22Rv1 (cell line): ENCODE data around the gene PRR19.

ENCODE experiments used
- ZFX ChIP-seq: fragments of 450-650 bp; IDR thresholded peaks from 2 replicates; pipeline ENCODE4 v1.6.1; 2017; ENCODE audit warnings: antibody characterized with exemption, borderline replicate concordance
- TF ChIP-seq, protein P1 (sequence below): fragments of 450-650 bp; IDR thresholded peaks from 2 replicates; pipeline ENCODE4 v1.5.1; 2017; ENCODE audit warnings: mild to moderate bottlenecking

- TF ChIP-seq, protein P1, sequence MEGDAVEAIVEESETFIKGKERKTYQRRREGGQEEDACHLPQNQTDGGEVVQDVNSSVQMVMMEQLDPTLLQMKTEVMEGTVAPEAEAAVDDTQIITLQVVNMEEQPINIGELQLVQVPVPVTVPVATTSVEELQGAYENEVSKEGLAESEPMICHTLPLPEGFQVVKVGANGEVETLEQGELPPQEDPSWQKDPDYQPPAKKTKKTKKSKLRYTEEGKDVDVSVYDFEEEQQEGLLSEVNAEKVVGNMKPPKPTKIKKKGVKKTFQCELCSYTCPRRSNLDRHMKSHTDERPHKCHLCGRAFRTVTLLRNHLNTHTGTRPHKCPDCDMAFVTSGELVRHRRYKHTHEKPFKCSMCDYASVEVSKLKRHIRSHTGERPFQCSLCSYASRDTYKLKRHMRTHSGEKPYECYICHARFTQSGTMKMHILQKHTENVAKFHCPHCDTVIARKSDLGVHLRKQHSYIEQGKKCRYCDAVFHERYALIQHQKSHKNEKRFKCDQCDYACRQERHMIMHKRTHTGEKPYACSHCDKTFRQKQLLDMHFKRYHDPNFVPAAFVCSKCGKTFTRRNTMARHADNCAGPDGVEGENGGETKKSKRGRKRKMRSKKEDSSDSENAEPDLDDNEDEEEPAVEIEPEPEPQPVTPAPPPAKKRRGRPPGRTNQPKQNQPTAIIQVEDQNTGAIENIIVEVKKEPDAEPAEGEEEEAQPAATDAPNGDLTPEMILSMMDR: no peak
- TF ChIP-seq ZFX: no peak
Observed at GRCh38 chr19:42288387-42288786, 13.5 kb upstream of the PRR19 start.
